Measurements from ENCODE around the gene C14orf180. TPM values are rescaled to one million over a fixed set of nuclear protein-coding genes. Genes with fewer than 3 reads are reported as not detected.

C14orf180 gene
- total and polyA plus RNA-seq, 2 experiments from 2014 or later: not detected

DNA sequence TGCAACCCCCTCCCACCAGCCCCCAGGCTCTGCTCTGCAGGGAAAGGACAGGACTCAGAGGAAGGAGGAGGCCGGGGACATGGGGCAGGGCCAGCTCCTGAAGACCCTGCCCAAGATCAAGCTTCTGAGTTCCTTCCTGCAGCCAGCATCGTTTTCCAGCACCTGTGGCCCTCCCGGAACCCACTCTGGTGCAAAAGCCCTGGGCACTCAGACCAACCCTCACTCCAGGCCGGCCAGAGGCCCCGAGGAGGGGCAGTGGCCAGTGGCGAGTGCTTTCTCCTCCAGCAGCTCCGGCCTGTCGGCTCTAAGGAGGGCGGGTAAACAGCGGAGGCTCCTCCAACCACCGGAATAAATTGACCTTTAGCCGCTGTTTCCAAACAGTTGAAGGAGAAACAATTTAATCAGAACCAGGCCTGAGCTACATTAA is 14.2 kb downstream of the C14orf180 start:
- Histone ChIP-seq H4K20me1 (ENCODE audit: insufficient read depth) (no peaks in the 10 kb centered on the region), H3K9me2 (ENCODE audit: insufficient read depth) (no peaks in the 10 kb centered on the region), H3K9me3 (ENCODE audit: low read depth) (no peaks in the 10 kb centered on the region), H3K36me3 (ENCODE audit: low read depth) (no peaks in the 10 kb centered on the region), H3F3A (ENCODE audit: insufficient read depth) (no peaks in the 10 kb centered on the region), H3K27me3 (replicated peaks; ENCODE audit: insufficient read depth) (no peaks in the 10 kb centered on the region; the same call in 1 of the 2 replicates), H3K4me2 (ENCODE audit: unreplicated experiment) (no peak overlapping the region), H2AFZ (no peak overlapping the region), H3K4me1 (ENCODE audit: insufficient read depth) (no peaks in the 10 kb centered on the region), H3K4me3 (no peak overlapping the region), H3K79me2 (ENCODE audit: insufficient read depth) (no peaks in the 10 kb centered on the region), H3K27ac (no peak overlapping the region), H3K9ac (no peak overlapping the region)
- in situ Hi-C loops (cut with MboI): no loop called here
- TF ChIP-seq EZH2phosphoT487 (IDR thresholded peaks at IDR 0.05; ENCODE audit: insufficient read depth, low read depth) (no peak), EZH2 (IDR thresholded peaks at IDR 0.05; ENCODE audit: insufficient read depth, poor library complexity, severe bottlenecking) (no peak)
- 32 to 41% methylated on average over 12 of the region's 12 CpGs for WGBS, 2 experiments (ENCODE audit: low coverage in 1 of 2, low lambda C conversion rate in 2 of 2, missing lambda C conversion rate in 2 of 2)
- DNase-seq: no peak

DNA sequence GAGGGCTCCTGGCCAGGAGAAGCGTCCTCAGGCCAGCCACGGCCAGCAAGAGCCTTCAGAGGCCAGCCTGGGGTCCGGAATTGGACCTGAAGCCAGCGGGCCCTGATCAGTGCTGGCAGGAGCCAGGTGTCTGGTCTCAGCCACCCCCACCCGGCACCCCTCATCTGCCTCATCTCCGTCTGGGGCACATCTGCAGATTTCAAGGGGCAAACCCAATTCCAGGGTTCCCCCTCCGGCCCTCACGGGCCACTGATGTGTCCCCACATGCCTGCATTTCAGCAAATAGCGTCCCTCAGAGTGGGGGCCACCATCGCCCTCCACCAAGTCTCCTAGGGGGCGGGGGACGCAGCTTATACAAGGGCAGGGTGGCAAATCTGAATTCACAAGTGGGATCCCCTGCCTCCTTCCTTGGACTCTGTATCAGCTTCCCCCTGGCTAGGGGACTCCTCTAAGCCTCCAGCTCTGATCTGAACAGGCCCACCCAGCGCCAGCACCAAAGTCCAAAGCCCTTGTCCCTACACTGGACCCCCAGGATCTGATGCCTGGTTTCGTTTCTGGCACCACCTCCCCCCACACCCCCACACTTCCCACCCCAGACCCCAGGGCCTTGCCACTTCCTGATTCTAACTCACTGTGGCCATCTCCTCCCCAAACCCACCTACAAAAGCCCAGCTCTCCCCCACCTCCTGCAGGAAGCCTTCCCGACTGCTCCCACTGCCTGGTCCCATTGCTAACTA is 14.9 kb downstream of the C14orf180 start:
- H3K9me3 ChIP-seq (ENCODE audit: low read depth): no peaks in the 10 kb centered on the region
- H3K4me3 ChIP-seq: no peak overlapping the region
- no peaks in the 10 kb centered on the region for H3K36me3 ChIP-seq (ENCODE audit: low read depth)
- WGBS, 2 experiments (ENCODE audit: low coverage in 1 of 2, low lambda C conversion rate in 2 of 2, missing lambda C conversion rate in 2 of 2): 44 to 57% methylated on average over 14 to 15 of the region's 15 CpGs
- TF ChIP-seq EZH2 (IDR thresholded peaks at IDR 0.05; ENCODE audit: insufficient read depth, poor library complexity, severe bottlenecking): no peak
- TF ChIP-seq EZH2phosphoT487 (IDR thresholded peaks at IDR 0.05; ENCODE audit: insufficient read depth, low read depth): no peak
- H3K79me2 ChIP-seq (ENCODE audit: insufficient read depth): no peaks in the 10 kb centered on the region
- H4K20me1 ChIP-seq (ENCODE audit: insufficient read depth): no peaks in the 10 kb centered on the region
- no peak overlapping the region for H3K27ac ChIP-seq
- H3K4me2 ChIP-seq (ENCODE audit: unreplicated experiment): no peak overlapping the region
- H3K9ac ChIP-seq: no peak overlapping the region
- in situ Hi-C loops (cut with MboI): no loop called here
- no peaks in the 10 kb centered on the region for H3K4me1 ChIP-seq (ENCODE audit: insufficient read depth)
- H2AFZ ChIP-seq: no peak overlapping the region
- no peaks in the 10 kb centered on the region for H3F3A ChIP-seq (ENCODE audit: insufficient read depth)
- no peaks in the 10 kb centered on the region for H3K9me2 ChIP-seq (ENCODE audit: insufficient read depth)
- DNase-seq: no peak
- H3K27me3 ChIP-seq (replicated peaks; ENCODE audit: insufficient read depth): no peaks in the 10 kb centered on the region; the same call in 1 of the 2 replicates

DNA sequence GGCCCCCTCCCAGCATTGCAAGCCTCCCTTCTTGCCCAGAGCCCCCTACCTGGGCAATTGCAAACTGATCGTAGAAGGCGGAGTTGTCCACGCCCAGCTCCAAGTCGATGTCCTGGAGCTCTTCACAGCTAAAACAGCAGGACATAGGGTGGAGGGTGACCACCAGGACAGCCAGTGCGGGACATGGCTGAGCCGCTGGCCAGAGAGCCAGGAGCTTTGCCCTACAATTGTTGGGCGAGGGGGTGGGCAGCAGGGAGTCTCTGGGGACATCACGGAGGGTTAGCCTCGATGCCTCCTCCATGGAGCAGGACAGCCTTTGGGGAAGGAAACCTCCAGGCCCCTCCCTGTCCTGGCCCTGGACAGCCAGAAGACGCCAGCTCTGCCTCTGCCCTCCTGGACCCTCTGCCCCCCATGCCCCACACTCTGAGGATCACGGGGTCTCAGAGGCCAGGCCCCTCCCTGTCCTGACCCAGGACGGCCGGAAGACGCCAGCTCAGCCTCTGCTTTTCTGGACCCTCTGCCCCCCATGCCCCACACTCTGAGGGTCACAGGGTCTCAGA is 15.6 kb downstream of the C14orf180 start:
- TF ChIP-seq EZH2phosphoT487 (IDR thresholded peaks at IDR 0.05; ENCODE audit: insufficient read depth, low read depth) (no peak), EZH2 (IDR thresholded peaks at IDR 0.05; ENCODE audit: insufficient read depth, poor library complexity, severe bottlenecking) (no peak)
- H3K36me3 ChIP-seq (ENCODE audit: low read depth): no peaks in the 10 kb centered on the region
- no peaks in the 10 kb centered on the region for H3K9me3 ChIP-seq (ENCODE audit: low read depth)
- H3K9ac ChIP-seq: no peak overlapping the region
- H2AFZ ChIP-seq: no peak overlapping the region
- in situ Hi-C loops (cut with MboI): no loop called here
- H3K27me3 ChIP-seq (replicated peaks; ENCODE audit: insufficient read depth): no peaks in the 10 kb centered on the region; the same call in 1 of the 2 replicates
- no peaks in the 10 kb centered on the region for H3K4me1 ChIP-seq (ENCODE audit: insufficient read depth)
- no peak overlapping the region for H3K27ac ChIP-seq
- H3F3A ChIP-seq (ENCODE audit: insufficient read depth): no peaks in the 10 kb centered on the region
- no peaks in the 10 kb centered on the region for H3K79me2 ChIP-seq (ENCODE audit: insufficient read depth)
- DNase-seq: no peak
- no peak overlapping the region for H3K4me2 ChIP-seq (ENCODE audit: unreplicated experiment)
- no peaks in the 10 kb centered on the region for H4K20me1 ChIP-seq (ENCODE audit: insufficient read depth)
- 51 to 55% methylated on average over 11 to 12 of the region's 14 CpGs for WGBS, 2 experiments (ENCODE audit: low coverage in 1 of 2, low lambda C conversion rate in 2 of 2, missing lambda C conversion rate in 2 of 2)
- H3K4me3 ChIP-seq: no peak overlapping the region
- no peaks in the 10 kb centered on the region for H3K9me2 ChIP-seq (ENCODE audit: insufficient read depth)

DNA sequence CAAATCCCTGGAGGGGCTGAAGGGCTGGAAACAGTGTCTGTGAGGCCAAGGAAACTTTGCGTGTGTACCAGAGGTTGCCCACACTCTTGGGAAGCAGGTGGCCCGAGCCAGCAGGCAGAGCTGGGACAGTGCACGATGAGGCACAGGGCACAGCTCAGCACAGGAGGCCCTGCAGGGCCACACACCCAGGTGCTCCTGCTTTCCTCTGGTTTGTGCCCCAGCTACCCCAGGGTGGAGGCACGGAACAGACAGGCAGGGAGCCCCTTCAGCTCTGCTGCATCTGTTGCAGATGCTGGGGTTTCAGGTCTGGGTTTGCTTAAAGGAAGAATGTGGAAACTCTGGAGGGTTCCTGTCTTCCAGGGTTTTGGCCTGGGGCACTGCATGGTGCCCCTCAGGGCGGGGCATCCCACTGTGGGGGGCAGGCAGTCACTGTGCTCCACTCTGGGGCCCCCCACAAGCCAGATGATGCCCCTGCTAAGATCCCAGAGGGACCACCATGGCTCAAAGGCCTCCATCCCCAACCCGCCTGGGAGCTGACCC is 16.4 kb downstream of the C14orf180 start:
- Histone ChIP-seq H3K4me1 (ENCODE audit: insufficient read depth) (no peaks in the 10 kb centered on the region), H3K36me3 (ENCODE audit: low read depth) (no peaks in the 10 kb centered on the region), H3K4me2 (ENCODE audit: unreplicated experiment) (no peak overlapping the region), H3K9me3 (ENCODE audit: low read depth) (no peaks in the 10 kb centered on the region), H3K27me3 (replicated peaks; ENCODE audit: insufficient read depth) (no peaks in the 10 kb centered on the region; the same call in 1 of the 2 replicates), H3K27ac (no peak overlapping the region), H3K9me2 (ENCODE audit: insufficient read depth) (no peaks in the 10 kb centered on the region), H3K4me3 (no peak overlapping the region), H3K9ac (no peak overlapping the region), H3F3A (ENCODE audit: insufficient read depth) (no peaks in the 10 kb centered on the region), H4K20me1 (ENCODE audit: insufficient read depth) (no peaks in the 10 kb centered on the region), H3K79me2 (ENCODE audit: insufficient read depth) (no peaks in the 10 kb centered on the region), H2AFZ (no peak overlapping the region)
- no peak for DNase-seq
- 45 to 47% methylated on average over 6 of the region's 6 CpGs for WGBS, 2 experiments (ENCODE audit: low coverage in 1 of 2, low lambda C conversion rate in 2 of 2, missing lambda C conversion rate in 2 of 2)
- TF ChIP-seq EZH2 (IDR thresholded peaks at IDR 0.05; ENCODE audit: insufficient read depth, poor library complexity, severe bottlenecking): no peak
- TF ChIP-seq EZH2phosphoT487 (IDR thresholded peaks at IDR 0.05; ENCODE audit: insufficient read depth, low read depth): no peak
- in situ Hi-C loops (cut with MboI): no loop called here
